PC-9 (cell line): ENCODE measurements around the gene TMEM9. TPM values are rescaled to one million over a fixed set of nuclear protein-coding genes. Genes with fewer than 3 reads are reported as not detected.

Experiments used
- Bru-seq: library from RNA; stranded (reverse); fragments of 400-500 nt; gene quantifications from one replicate; lab custom pipeline; 2021; lab: Mats Ljungman, UMichigan
- BruChase-seq, 2 experiments: library from RNA; stranded (reverse); fragments of 400-500 nt; gene quantifications; one replicate each; lab custom pipeline; 2021; lab: Mats Ljungman, UMichigan
- BruUV-seq: library from RNA; stranded (reverse); fragments of 400-500 nt; replicated peaks from 2 replicates; lab custom pipeline; 2021; lab: Mats Ljungman, UMichigan
- CTCF ChIA-PET: fragments of 300-600 bp; sonication (Branson Sonifier 250); formaldehyde crosslinking; loops from one replicate; lab custom pipeline; 2022; ENCODE audit warnings: antibody characterized with exemption; lab: Charles Lee
- POLR2A ChIA-PET: fragments of 300-600 bp; sonication (Branson Sonifier 250); formaldehyde crosslinking; loops from one replicate; lab custom pipeline; 2022; ENCODE audit warnings: antibody characterized with exemption; ENCODE audit not compliant: unreplicated experiment; lab: Charles Lee
- DNase-seq, 2 experiments: peaks; one replicate each; pipeline versions ENCODE4 v3.0.0 to v3.0.0-alpha.2; 2015 to 2022; ENCODE audit warnings: mixed read lengths in 1 of 2
- H2AFZ ChIP-seq: fragments of 200-600 bp; sonication (generic); 2 replicates; pipeline ENCODE4 v1.8.1; 2017; ENCODE audit warnings: antibody characterized with exemption
- H3F3A ChIP-seq: fragments of 200-600 bp; sonication (generic); 2 replicates; pipeline ENCODE4 v1.8.1; 2017; ENCODE audit warnings: antibody characterized with exemption, mild to moderate bottlenecking, low read depth; ENCODE audit not compliant: insufficient read depth
- H3K27ac ChIP-seq: fragments of 200-600 bp; sonication (generic); 2 replicates; pipeline ENCODE4 v1.6.1; 2016; ENCODE audit warnings: mixed run types
- H3K27me3 ChIP-seq: fragments of 200-600 bp; sonication (generic); 2 replicates; pipeline ENCODE4 v1.6.1; 2016; ENCODE audit warnings: low read depth, mixed run types; ENCODE audit not compliant: insufficient read depth
- H3K36me3 ChIP-seq: fragments of 200-600 bp; sonication (generic); 2 replicates; pipeline ENCODE4 v1.6.1; 2016; ENCODE audit warnings: low read depth, mixed run types
- H3K4me1 ChIP-seq: fragments of 200-600 bp; sonication (generic); replicated peaks from 2 replicates; pipeline ENCODE4 v1.6.1; 2016; ENCODE audit warnings: mixed run types; ENCODE audit not compliant: insufficient read depth
- H3K4me2 ChIP-seq: fragments of 200-600 bp; sonication (generic); 2 replicates; pipeline ENCODE4 v1.6.1; 2017; ENCODE audit warnings: mixed run types
- H3K4me3 ChIP-seq: fragments of 200-600 bp; sonication (generic); 2 replicates; pipeline ENCODE4 v1.6.1; 2016; ENCODE audit warnings: mixed run types
- H3K79me2 ChIP-seq: fragments of 200-600 bp; sonication (generic); 2 replicates; pipeline ENCODE4 v1.6.1; 2017; ENCODE audit warnings: low read depth, mixed run types
- H3K9me2 ChIP-seq: fragments of 200-600 bp; sonication (generic); 2 replicates; pipeline ENCODE4 v1.8.1; 2017; ENCODE audit warnings: mild to moderate bottlenecking; ENCODE audit not compliant: insufficient read depth
- H3K9me3 ChIP-seq: fragments of 200-600 bp; sonication (generic); 2 replicates; pipeline ENCODE4 v1.8.1; 2016; ENCODE audit warnings: low read depth; ENCODE audit not compliant: insufficient read depth
- H4K20me1 ChIP-seq: fragments of 200-600 bp; sonication (generic); 2 replicates; pipeline ENCODE4 v1.8.1; 2017; ENCODE audit not compliant: insufficient read depth
- CTCF ChIP-seq: fragments of 200-600 bp; sonication (generic); conservative IDR thresholded peaks from 2 replicates; pipeline ENCODE4 v1.6.1; 2017; ENCODE audit warnings: mixed run types, antibody characterized with exemption, mild to moderate bottlenecking, moderate library complexity
- EZH2 ChIP-seq: fragments of 200-600 bp; sonication (generic); IDR thresholded peaks from 2 replicates; pipeline ENCODE4 v1.8.0; 2017; ENCODE audit warnings: antibody characterized with exemption, low read depth
- intact Hi-C: fragments of 100-400 bp; cut with micrococcal nuclease; formaldehyde crosslinking; loops from one replicate; pipeline ENCODE4 v1.10.0; 2022; ENCODE audit not compliant: unreplicated experiment
- long read RNA-seq: library from polyadenylated mRNA; stranded (forward); transcript quantifications from one replicate; pipeline ENCODE4 v2.0.0, GENCODE V29; 2022
- total RNA-seq: library from RNA; stranded (reverse); gene quantifications from 2 replicates; pipeline ENCODE4 v1.2.3, GENCODE V29; 2021

The TMEM9 gene
- 92.9 and 94.3 TPM in 2 replicates for total RNA-seq
- percentile 51 among the genes with signal in this experiment for Bru-seq, nascent RNA
- BruChase-seq, experiment 1, labeled RNA remaining after a 2-hour chase = percentile 52 among the genes with signal in this experiment
- percentile 66 among the genes with signal in this experiment for BruChase-seq, experiment 2, labeled RNA remaining after a 6-hour chase
- long read RNA-seq, transcript TMEM9-204 (6 exons, 1,529 nt) = major isoform, 248 of 300 reads
- long read RNA-seq, transcript TMEM9-209 (6 exons, 938 nt) = minor isoform, 8 of 300 reads
- long read RNA-seq, transcript TMEM9-201 (5 exons, 1,959 nt) = minor isoform, 17 of 300 reads
- long read RNA-seq, partial matches to known transcripts = 3 of 300 reads
- long read RNA-seq, other reads (novel, unspliced or antisense) = 17 of 300 reads

GRCh38 chr1:201154389-201155165, at the start of gene TMEM9:
TMEM9 (minus strand) TSS chr1:201154474; CDS start chr1:201153923, 551 bp downstream.
- H3K9me3 ChIP-seq = no peaks in the 10 kb centered on the region
- peak within 1 kb of the TSS; percentile 75 for H3K4me2 ChIP-seq
- BruUV-seq = TSS peak; percentile 86
- CTCF ChIA-PET = interaction anchor here (0.6 to 1.0 kb wide), 4 partner anchors 23 to 1126 kb away, joined by 3 to 7 read pairs (median 7); no protein-coding TSS in a partner anchor
- H3K4me1 ChIP-seq = peaks cover 11% of the 10 kb centered on the region; the same call in 1 of the 2 replicates
- H3K4me3 ChIP-seq = peak within 1 kb of the TSS; percentile 61
- no peaks in the 10 kb centered on the region for H3F3A ChIP-seq
- H3K79me2 ChIP-seq = 0 out of 2 replicates have a peak, but pooled peaks cover 7% of the 10 kb centered on the region
- TF ChIP-seq CTCF (no peak), EZH2 (no peak)
- no peaks in the 10 kb centered on the region for H3K27me3 ChIP-seq
- no peaks in the 10 kb centered on the region for H4K20me1 ChIP-seq
- peak; percentile 80 to 96 for DNase-seq
- 0 out of 2 replicates have a peak, but pooled peaks cover 5% of the 10 kb centered on the region for H3K36me3 ChIP-seq
- no peaks in the 10 kb centered on the region for H3K9me2 ChIP-seq
- peak within 1 kb of the TSS; percentile 66 for H2AFZ ChIP-seq
- POLR2A ChIA-PET = interaction anchor here (0.5 to 0.7 kb wide), 2 partner anchors 11 to 517 kb away, joined by 3 to 4 read pairs; no protein-coding TSS in a partner anchor
- intact Hi-C loops = loop anchor here (2.0 kb wide), 1 partner anchor 30 kb away; no protein-coding TSS in a partner anchor
- H3K27ac ChIP-seq = no peak within 1 kb of the TSS

- Histone ChIP-seq H3K36me3 (no peaks in the 10 kb centered on the region), H3K9me2 (no peaks in the 10 kb centered on the region), H3K27me3 (no peaks in the 10 kb centered on the region), H3K27ac (no peak overlapping the region), H3K4me2 (no peak overlapping the region), H3K4me1 (no peaks in the 10 kb centered on the region), H4K20me1 (no peaks in the 10 kb centered on the region), H2AFZ (no peak overlapping the region), H3K9me3 (no peaks in the 10 kb centered on the region), H3K4me3 (no peak overlapping the region), H3F3A (no peaks in the 10 kb centered on the region), H3K79me2 (no peaks in the 10 kb centered on the region)
- CTCF ChIA-PET = no interaction called here
- BruUV-seq = no TSS peak
- intact Hi-C loops = no loop called here
- no peak for DNase-seq
- POLR2A ChIA-PET = no interaction called here
- TF ChIP-seq EZH2 = no peak
- no peak for TF ChIP-seq CTCF
Observed at GRCh38 chr1:201198598-201198997, 44.3 kb upstream of the TMEM9 start.

GRCh38 chr1:201194046-201194445, 39.8 kb upstream of the TMEM9 start:
- ChIA-PET POLR2A (no interaction called here), CTCF (no interaction called here)
- Histone ChIP-seq H3K36me3 (no peaks in the 10 kb centered on the region), H3K4me1 (peaks cover 21% of the 10 kb centered on the region), H3K27me3 (no peaks in the 10 kb centered on the region), H3K9me2 (no peaks in the 10 kb centered on the region), H3K79me2 (no peaks in the 10 kb centered on the region), H4K20me1 (no peaks in the 10 kb centered on the region), H3F3A (no peaks in the 10 kb centered on the region), H3K9me3 (no peaks in the 10 kb centered on the region), H3K4me2 (no peak overlapping the region), H2AFZ (no peak overlapping the region), H3K4me3 (no peak overlapping the region), H3K27ac (no peak overlapping the region)
- no TSS peak for BruUV-seq
- TF ChIP-seq EZH2 (no peak), CTCF (no peak)
- intact Hi-C loops = no loop called here
- no peak for DNase-seq
